Sigmoid colon (tissue), 7 donors: Measurements from ENCODE around the gene NTM. TPM values are rescaled to one million over a fixed set of nuclear protein-coding genes. Genes with fewer than 3 reads are reported as not detected.

Experiments
- DNase-seq: peaks from one replicate; pipeline ENCODE4 v3.0.0-alpha.2; 2019
- H3K27ac ChIP-seq, 4 donors: fragments of 200-600 bp; sonication (generic); one replicate each; pipeline ENCODE4 v1.5.1; 2016 to 2019; ENCODE audit warnings: mild to moderate bottlenecking in 1 of 4
- H3K27me3 ChIP-seq, 3 donors: fragments of 200-600 bp; sonication (generic); one replicate each; pipeline ENCODE4 v1.5.1; 2019; ENCODE audit warnings: mild to moderate bottlenecking in 1 of 3
- H3K36me3 ChIP-seq, 4 donors: fragments of 200-600 bp; sonication (generic); one replicate each; pipeline ENCODE4 v1.5.1; 2016 to 2019
- H3K4me1 ChIP-seq, 4 donors: fragments of 200-600 bp; sonication (generic); one replicate each; pipeline ENCODE4 v1.5.1; 2017 to 2019
- H3K4me3 ChIP-seq, 4 donors: fragments of 200-600 bp; sonication (generic); one replicate each; pipeline ENCODE4 v1.5.1; 2017 to 2019; ENCODE audit warnings: mild to moderate bottlenecking in 2 of 4, moderate library complexity in 1 of 4
- H3K9me3 ChIP-seq, 4 donors: fragments of 200-600 bp in 3 of 4; sonication (generic) in 3 of 4; one replicate each; pipeline versions ENCODE4 v1.5.1 to v1.6.1; 2013 to 2019
- EP300 ChIP-seq, 4 donors: sonication (generic); formaldehyde crosslinking; IDR thresholded peaks; one replicate each; pipeline ENCODE4 v1.6.1; 2017; ENCODE audit warnings: antibody characterized with exemption in 4 of 4
- POLR2A ChIP-seq, 2 donors: fragments of 450-650 bp; IDR thresholded peaks; one replicate each; pipeline ENCODE4 v1.6.1; 2016; ENCODE audit warnings: antibody characterized with exemption in 2 of 2, mild to moderate bottlenecking in 2 of 2, moderate library complexity in 2 of 2
- POLR2AphosphoS5 ChIP-seq, 4 donors: sonication (generic); formaldehyde crosslinking; IDR thresholded peaks; one replicate each; pipeline ENCODE4 v1.6.1; 2017; ENCODE audit warnings: antibody characterized with exemption in 4 of 4
- WGBS, 2 donors: extraction: QIAGEN DNeasy Blood & Tissue Kit; methylation state at CpG; one replicate each; pipeline ENCODE4 v1.1.7; 2013; 5-methylcytosine and 5-hydroxymethylcytosine counted together
- intact Hi-C: fragments of 100-400 bp; cut with DNase I; formaldehyde crosslinking; loops from one replicate; pipeline ENCODE4 v1.15.1; 2023
- polyA plus RNA-seq, 3 donors: library from polyadenylated mRNA; stranded (reverse); fragments of 200-250 nt; gene quantifications; one replicate each; pipeline ENCODE4 v1.2.3, GENCODE V29; 2013
- total RNA-seq, 4 donors: library from RNA; depleted of rRNA; stranded (reverse); fragments of >200 nt; gene quantifications; one replicate each; pipeline ENCODE4 v1.1.0, GENCODE V29; 2016
- TF ChIP-seq, protein P1 (sequence below), 4 experiments: fragments of 450-650 bp in 3 of 4; fragments of 200-600 bp in 1 of 4; IDR thresholded peaks; one replicate each; pipeline ENCODE4 v1.5.1; 2016 to 2019; ENCODE audit warnings: antibody characterized with exemption in 4 of 4, mild to moderate bottlenecking in 3 of 4, moderate library complexity in 2 of 4
- donor health status: healthy with polysubstance abuse.
- donor health status: Bipolar disorder and iron deficiency.
- donor health status: healthy.

Gene NTM
- 10 to 100 TPM in 2 of 4 donors, 1 to 10 TPM in 2; 5.9 to 18.3 (median 10.4) TPM for total RNA-seq
- polyA plus RNA-seq, result 1 to 10 TPM in 1 of 3 donors, under 1 TPM in 1, not detected in 1; 0.96 to 1.8 TPM

DNA sequence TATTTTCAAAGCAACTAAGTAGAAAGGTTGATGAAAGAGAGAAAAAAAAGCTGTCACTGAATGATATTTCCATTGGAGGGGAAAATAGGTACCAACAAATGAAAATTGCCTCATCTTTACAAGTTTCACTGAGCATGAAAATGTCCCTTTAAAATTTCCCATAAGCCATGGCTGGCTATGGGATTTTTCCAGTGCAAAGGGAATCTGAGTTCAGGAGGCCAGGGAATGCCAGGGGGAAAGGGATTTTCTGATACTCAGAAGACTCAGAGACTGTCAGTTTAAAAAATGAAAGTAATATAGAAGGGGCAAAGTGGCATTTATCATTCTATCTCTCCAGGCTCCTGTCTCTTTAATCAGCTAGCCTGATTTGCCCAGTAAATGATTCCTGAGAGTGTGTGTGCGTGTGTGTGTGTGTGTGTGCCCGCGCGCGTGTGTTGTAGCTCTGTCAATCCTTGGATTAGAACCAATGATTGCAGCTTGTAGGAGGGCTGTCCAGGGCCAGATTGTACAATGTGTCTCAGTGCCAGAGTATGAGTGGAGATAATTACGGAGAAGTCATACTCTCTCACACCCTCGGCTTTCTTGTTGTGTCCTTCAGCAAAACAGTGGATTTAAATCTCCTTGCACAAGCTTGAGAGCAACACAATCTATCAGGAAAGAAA is at the start of gene NTM:
NTM (plus strand) TSS at position 526 of the 662 bp plus-strand sequence.
- intact Hi-C loops, result no loop called here
- Histone ChIP-seq H3K27ac (no peak within 1 kb of the TSS), H3K36me3 (no peaks in the 10 kb centered on the region), H3K27me3 (peaks cover 0 to 15% (median 0%) of the 10 kb centered on the region in 3 donors), H3K4me1 (peaks cover 0 to 23% (median 13%) of the 10 kb centered on the region in 4 donors), H3K9me3 (no peaks in the 10 kb centered on the region), H3K4me3 (peak within 1 kb of the TSS; percentile 22 to 45 (median 42))
- 10 to 47% methylated on average over 7 of the region's 7 CpGs for WGBS, 2 donors
- TF ChIP-seq POLR2A (IDR thresholded peaks at IDR 0.05), result no peak
- peak in 2 of 4 donors; percentile 38 to 40 for TF ChIP-seq POLR2AphosphoS5 (IDR thresholded peaks at IDR 0.05)
- DNase-seq, result peak; percentile 77

- TF ChIP-seq, protein P1, sequence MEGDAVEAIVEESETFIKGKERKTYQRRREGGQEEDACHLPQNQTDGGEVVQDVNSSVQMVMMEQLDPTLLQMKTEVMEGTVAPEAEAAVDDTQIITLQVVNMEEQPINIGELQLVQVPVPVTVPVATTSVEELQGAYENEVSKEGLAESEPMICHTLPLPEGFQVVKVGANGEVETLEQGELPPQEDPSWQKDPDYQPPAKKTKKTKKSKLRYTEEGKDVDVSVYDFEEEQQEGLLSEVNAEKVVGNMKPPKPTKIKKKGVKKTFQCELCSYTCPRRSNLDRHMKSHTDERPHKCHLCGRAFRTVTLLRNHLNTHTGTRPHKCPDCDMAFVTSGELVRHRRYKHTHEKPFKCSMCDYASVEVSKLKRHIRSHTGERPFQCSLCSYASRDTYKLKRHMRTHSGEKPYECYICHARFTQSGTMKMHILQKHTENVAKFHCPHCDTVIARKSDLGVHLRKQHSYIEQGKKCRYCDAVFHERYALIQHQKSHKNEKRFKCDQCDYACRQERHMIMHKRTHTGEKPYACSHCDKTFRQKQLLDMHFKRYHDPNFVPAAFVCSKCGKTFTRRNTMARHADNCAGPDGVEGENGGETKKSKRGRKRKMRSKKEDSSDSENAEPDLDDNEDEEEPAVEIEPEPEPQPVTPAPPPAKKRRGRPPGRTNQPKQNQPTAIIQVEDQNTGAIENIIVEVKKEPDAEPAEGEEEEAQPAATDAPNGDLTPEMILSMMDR (IDR thresholded peaks at IDR 0.05), result no peak
- TF ChIP-seq POLR2A (IDR thresholded peaks at IDR 0.05), result no peak
- no peak for TF ChIP-seq POLR2AphosphoS5 (IDR thresholded peaks at IDR 0.05)
- TF ChIP-seq EP300 (IDR thresholded peaks at IDR 0.05), result no peak
- H3K36me3 ChIP-seq, result no peaks in the 10 kb centered on the region
- intact Hi-C loops, result no loop called here
- no peaks in the 10 kb centered on the region for H3K9me3 ChIP-seq
- DNase-seq, result no peak
- H3K27ac ChIP-seq, result no peak overlapping the region
- 33 to 61% methylated on average over 11 of the region's 11 CpGs for WGBS, 2 donors
- H3K4me1 ChIP-seq, result peaks cover 0 to 4% (median 0%) of the 10 kb centered on the region in 4 donors
- H3K27me3 ChIP-seq, result no peaks in the 10 kb centered on the region
- no peak overlapping the region for H3K4me3 ChIP-seq
Measured at GRCh38 chr11:131324921-131325570, 45.4 kb upstream of the NTM start.

DNA sequence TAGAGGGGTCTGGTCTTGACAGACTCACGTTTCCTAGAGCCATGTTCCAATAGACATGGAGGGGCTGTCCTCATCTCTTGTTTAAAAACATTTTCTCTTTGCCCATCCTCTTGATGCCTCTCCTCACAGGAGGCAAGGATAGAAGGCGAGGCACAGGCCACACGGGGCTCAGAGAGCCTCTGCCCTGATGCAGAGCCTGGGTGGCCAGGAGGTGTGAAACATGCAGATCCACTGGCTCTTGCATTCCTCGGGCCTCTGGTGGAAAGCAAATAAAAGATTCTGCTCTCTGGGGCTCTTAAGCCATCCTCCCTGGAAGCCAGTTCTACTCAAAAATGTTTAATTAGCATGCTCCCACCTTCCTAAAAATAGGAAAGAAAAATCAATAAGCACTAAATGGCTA is 43.6 kb upstream of the NTM start:
- intact Hi-C loops, result no loop called here
- WGBS, 2 donors, result 23 to 37% methylated on average over 4 of the region's 4 CpGs
- Histone ChIP-seq H3K9me3 (no peaks in the 10 kb centered on the region), H3K4me3 (no peak overlapping the region), H3K27ac (no peak overlapping the region), H3K36me3 (no peaks in the 10 kb centered on the region), H3K27me3 (no peaks in the 10 kb centered on the region), H3K4me1 (peaks cover 0 to 4% (median 0%) of the 10 kb centered on the region in 4 donors)
- no peak for DNase-seq
- TF ChIP-seq, protein P1 (IDR thresholded peaks at IDR 0.05), result no peak
- TF ChIP-seq EP300 (IDR thresholded peaks at IDR 0.05) (no peak), POLR2AphosphoS5 (IDR thresholded peaks at IDR 0.05) (no peak)

- 58 to 66% methylated on average over 5 of the region's 5 CpGs for WGBS, 2 donors
Measured at GRCh38 chr11:131327421-131327820, 43.0 kb upstream of the NTM start.

DNA sequence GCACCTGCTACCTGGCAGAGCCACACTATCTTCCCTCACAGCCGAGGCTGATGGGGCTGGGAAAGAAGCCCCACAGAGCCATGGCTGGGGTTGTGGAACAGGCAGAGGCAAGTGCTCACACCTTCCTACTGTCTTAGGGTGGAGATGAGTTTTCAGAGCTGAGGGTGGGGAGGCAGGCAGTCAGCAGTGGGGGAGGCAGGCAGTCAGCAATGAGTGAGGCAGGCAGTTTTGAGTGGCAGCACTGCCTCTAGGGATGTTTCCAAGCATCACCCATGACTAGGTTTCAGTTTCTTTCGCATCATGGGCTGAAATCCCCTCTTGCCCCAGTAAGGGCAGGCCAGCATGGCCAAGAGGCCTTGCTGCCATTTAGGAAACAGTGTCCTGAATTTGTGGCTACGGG is 41.6 kb upstream of the NTM start:
- Histone ChIP-seq H3K4me3 (no peak overlapping the region), H3K27ac (no peak overlapping the region), H3K36me3 (no peaks in the 10 kb centered on the region), H3K4me1 (peaks cover 0 to 4% (median 0%) of the 10 kb centered on the region in 4 donors), H3K9me3 (no peaks in the 10 kb centered on the region), H3K27me3 (no peaks in the 10 kb centered on the region)
- 76 to 87% methylated on average over 3 of the region's 3 CpGs for WGBS, 2 donors
- no peak for DNase-seq
- TF ChIP-seq POLR2A (IDR thresholded peaks at IDR 0.05) (no peak), EP300 (IDR thresholded peaks at IDR 0.05) (no peak), POLR2AphosphoS5 (IDR thresholded peaks at IDR 0.05) (no peak)
- TF ChIP-seq, protein P1 (IDR thresholded peaks at IDR 0.05), result no peak
- intact Hi-C loops, result no loop called here

More at GRCh38 chr11:131327421-131327820, 43.0 kb upstream of the NTM start:
- intact Hi-C loops, result no loop called here
- H3K27ac ChIP-seq, result no peak overlapping the region
- TF ChIP-seq POLR2A (IDR thresholded peaks at IDR 0.05) (no peak), POLR2AphosphoS5 (IDR thresholded peaks at IDR 0.05) (no peak), EP300 (IDR thresholded peaks at IDR 0.05) (no peak)
- TF ChIP-seq, protein P1 (IDR thresholded peaks at IDR 0.05), result no peak
- no peaks in the 10 kb centered on the region for H3K36me3 ChIP-seq
- no peaks in the 10 kb centered on the region for H3K9me3 ChIP-seq
- H3K27me3 ChIP-seq, result no peaks in the 10 kb centered on the region
- H3K4me3 ChIP-seq, result no peak overlapping the region
- no peak for DNase-seq
- peaks cover 0 to 4% (median 0%) of the 10 kb centered on the region in 4 donors for H3K4me1 ChIP-seq
